HepG2 (cell line): Measurements from ENCODE around the gene NAALADL1. TPM values are rescaled to one million over a fixed set of nuclear protein-coding genes. Genes with fewer than 3 reads are reported as not detected.

Experiments
- ASH2L ChIP-seq: fragments of 300-600, 200-600 bp; sonication (generic); IDR thresholded peaks from 2 replicates; pipeline ENCODE4 v1.7.0; 2017; ENCODE audit warnings: low read depth, mild to moderate bottlenecking, moderate library complexity, mixed read lengths, low read length; ENCODE audit not compliant: insufficient read length
- CREB1 ChIP-seq, 2 experiments: fragments of 450-650 bp in 1 of 2; IDR thresholded peaks; 2 replicates each; pipeline ENCODE4 v1.6.1; 2016 to 2017; ENCODE audit warnings: control low read depth in 1 of 2, mild to moderate bottlenecking in 1 of 2, missing compliant biosample characterization in 1 of 2, missing genetic modification characterization in 1 of 2
- EP300 ChIP-seq, 3 experiments: sonication (generic) in 1 of 3; formaldehyde crosslinking in 1 of 3; IDR thresholded peaks; 2 replicates each; pipeline versions ENCODE4 v1.5.1 to v1.6.1; 2011 to 2020; ENCODE audit warnings: low read depth in 2 of 3, low read length in 2 of 3, borderline replicate concordance in 1 of 3, improper control_type of control experiment in 1 of 3, mild to moderate bottlenecking in 1 of 3, missing genetic modification reagents in 1 of 3, moderate library complexity in 1 of 3
- FOXP1 ChIP-seq, 2 experiments: fragments of 450-650 bp in 1 of 2; IDR thresholded peaks; 2 replicates each; pipeline ENCODE4 v1.6.1; 2017 to 2018; ENCODE audit warnings: antibody characterized with exemption in 1 of 2
- HNF4A ChIP-seq: sonication (generic); formaldehyde crosslinking; IDR thresholded peaks from 2 replicates; pipeline ENCODE4 v1.4.0; 2020; ENCODE audit warnings: missing genetic modification reagents
- MEIS1 ChIP-seq: sonication (generic); formaldehyde crosslinking; IDR thresholded peaks from 2 replicates; pipeline ENCODE4 v1.9.0; 2021; ENCODE audit warnings: mild to moderate bottlenecking, missing genetic modification reagents, moderate library complexity, borderline replicate concordance
- MTA1 ChIP-seq: sonication (generic); formaldehyde crosslinking; IDR thresholded peaks from 2 replicates; pipeline ENCODE4 v1.4.0; 2020; ENCODE audit warnings: missing genetic modification reagents, mild to moderate bottlenecking, borderline replicate concordance
- RARG ChIP-seq: sonication (generic); formaldehyde crosslinking; IDR thresholded peaks from 2 replicates; pipeline ENCODE4 v1.4.0; 2020; ENCODE audit warnings: low read depth, mild to moderate bottlenecking, missing genetic modification reagents
- REL ChIP-seq: sonication (generic); formaldehyde crosslinking; conservative IDR thresholded peaks from 2 replicates; pipeline ENCODE4 v1.8.0; 2022; ENCODE audit warnings: mild to moderate bottlenecking, missing genetic modification reagents, moderate library complexity
- SMARCE1 ChIP-seq: fragments of 450-650 bp; IDR thresholded peaks from 2 replicates; pipeline ENCODE4 v1.6.1; 2017; ENCODE audit warnings: borderline replicate concordance
- TOPORS ChIP-seq: sonication (generic); formaldehyde crosslinking; IDR thresholded peaks from 2 replicates; pipeline ENCODE4 v1.8.0; 2023; ENCODE audit warnings: mild to moderate bottlenecking, missing genetic modification reagents
- ZNF432 ChIP-seq: sonication (generic); formaldehyde crosslinking; IDR thresholded peaks from 2 replicates; pipeline ENCODE4 v1.5.0; 2020; ENCODE audit warnings: missing genetic modification reagents, mild to moderate bottlenecking, borderline replicate concordance
- ZSCAN29 ChIP-seq: sonication (generic); formaldehyde crosslinking; conservative IDR thresholded peaks from 2 replicates; pipeline ENCODE4 v1.4.0; 2020; ENCODE audit warnings: mild to moderate bottlenecking, missing genetic modification reagents
- polyA plus RNA-seq, 8 experiments: library from polyadenylated mRNA; depleted of rRNA in 3 of 8; stranded (reverse) in 7 of 8; unstranded in 1 of 8; fragments of >200 nt; fragmentation: Illumina TruSeq in 4 of 8; extraction: Trizol in 4 of 8; gene quantifications; 2 replicates each; pipeline versions ENCODE4 v1.2.1 to v1.2.3, GENCODE V29; 2011 to 2016; ENCODE audit warnings: low read depth in 4 of 8, missing spikeins in 1 of 8, mixed read lengths in 1 of 8; ENCODE audit not compliant: insufficient read depth in 1 of 8
- total RNA-seq, 5 experiments: library from RNA; depleted of rRNA; stranded (reverse); fragments of >200 nt; fragmentation: Illumina TruSeq; extraction: Trizol; gene quantifications; 2 replicates each; pipeline ENCODE4 v1.2.3, GENCODE V29; 2016; ENCODE audit warnings: low read depth in 1 of 5
- TF ChIP-seq, protein P1 (sequence below): sonication (generic); formaldehyde crosslinking; IDR thresholded peaks from 2 replicates; pipeline ENCODE4 v1.4.0; 2020; ENCODE audit warnings: missing genetic modification reagents, borderline replicate concordance
- TF ChIP-seq, protein P2 (sequence below): sonication (generic); formaldehyde crosslinking; IDR thresholded peaks from 2 replicates; pipeline ENCODE4 v1.4.0; 2020; ENCODE audit warnings: missing genetic modification reagents, mild to moderate bottlenecking, borderline replicate concordance
- TF ChIP-seq, protein P3 (sequence below): sonication (generic); formaldehyde crosslinking; IDR thresholded peaks from 2 replicates; pipeline ENCODE4 v1.8.1; 2022; ENCODE audit warnings: mild to moderate bottlenecking, missing genetic modification reagents

Gene NAALADL1
- total and polyA plus RNA-seq, 2 of the 13 experiments (the other 11 are each of a cell fraction or from before 2014, with no cell fraction given), result 9.3 to 33.9 TPM

DNA sequence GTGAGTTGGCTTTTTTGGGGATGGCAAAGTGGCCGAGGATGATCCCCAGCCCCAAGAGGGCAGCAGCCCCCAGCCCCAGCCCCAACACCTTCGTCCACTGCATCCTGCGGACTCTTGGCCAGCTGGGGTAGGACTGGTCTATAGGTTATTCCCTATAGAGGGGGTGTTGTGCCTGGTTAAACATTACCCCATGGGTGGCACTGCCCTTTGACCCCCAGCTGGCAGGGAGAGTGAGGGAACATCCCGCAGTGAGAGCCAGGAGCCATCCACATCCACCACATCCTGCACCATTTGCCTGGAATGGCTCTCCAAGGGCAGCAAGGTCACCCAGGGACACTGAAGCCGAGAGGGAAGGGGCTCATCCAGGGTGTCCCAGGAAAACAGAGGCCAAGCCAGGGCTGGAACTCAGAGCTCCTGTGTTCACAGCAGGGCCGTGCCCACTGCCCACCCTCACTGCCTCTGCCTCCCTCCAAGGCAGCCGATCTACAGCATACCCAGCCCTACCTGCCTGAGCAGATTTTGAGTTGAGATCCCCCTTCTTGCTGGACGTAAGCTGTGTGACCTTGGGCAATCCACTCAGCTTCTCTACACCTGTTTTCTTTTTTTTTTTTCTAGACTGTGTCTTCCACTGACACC is at the start of gene NAALADL1 (continued):
- TF ChIP-seq, protein P1, sequence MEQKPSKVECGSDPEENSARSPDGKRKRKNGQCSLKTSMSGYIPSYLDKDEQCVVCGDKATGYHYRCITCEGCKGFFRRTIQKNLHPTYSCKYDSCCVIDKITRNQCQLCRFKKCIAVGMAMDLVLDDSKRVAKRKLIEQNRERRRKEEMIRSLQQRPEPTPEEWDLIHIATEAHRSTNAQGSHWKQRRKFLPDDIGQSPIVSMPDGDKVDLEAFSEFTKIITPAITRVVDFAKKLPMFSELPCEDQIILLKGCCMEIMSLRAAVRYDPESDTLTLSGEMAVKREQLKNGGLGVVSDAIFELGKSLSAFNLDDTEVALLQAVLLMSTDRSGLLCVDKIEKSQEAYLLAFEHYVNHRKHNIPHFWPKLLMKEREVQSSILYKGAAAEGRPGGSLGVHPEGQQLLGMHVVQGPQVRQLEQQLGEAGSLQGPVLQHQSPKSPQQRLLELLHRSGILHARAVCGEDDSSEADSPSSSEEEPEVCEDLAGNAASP (CRISPR knock-in tag), result peak; percentile 96
- TF ChIP-seq CREB1 (IDR thresholded peaks at IDR 0.05) (no peak), CREB1 (CRISPR knock-in tag; IDR thresholded peaks at IDR 0.05) (0 out of 2 replicates have a peak, but pooled peaks have one; percentile 23), FOXP1 (IDR thresholded peaks at IDR 0.05) (no peak), FOXP1 (CRISPR knock-in tag; IDR thresholded peaks at IDR 0.05) (no peak), MTA1 (CRISPR knock-in tag) (peak; percentile 41; the same call in 1 of the 2 replicates), REL (CRISPR knock-in tag) (no peak), RARG (CRISPR knock-in tag) (no peak), HNF4A (CRISPR knock-in tag) (peak; percentile 81), ZSCAN29 (CRISPR knock-in tag) (0 out of 2 replicates have a peak, but pooled peaks have one; percentile 33), EP300 (IDR thresholded peaks at IDR 0.05; ENCODE audit: low read depth in 2 of 2, low read length in 2 of 2) (peak in 1 of 2 experiments; percentile 24; a peak in 1 of 4 replicates), EP300 (CRISPR knock-in tag; IDR thresholded peaks at IDR 0.05; ENCODE audit: borderline replicate concordance) (no peak; the same call in 1 of the 2 replicates), TOPORS (CRISPR knock-in tag) (no peak), ASH2L (no peak), MEIS1 (CRISPR knock-in tag) (peak; percentile 59; the same call in 1 of the 2 replicates), SMARCE1 (no peak), ZNF432 (CRISPR knock-in tag) (no peak)
- TF ChIP-seq, protein P2, sequence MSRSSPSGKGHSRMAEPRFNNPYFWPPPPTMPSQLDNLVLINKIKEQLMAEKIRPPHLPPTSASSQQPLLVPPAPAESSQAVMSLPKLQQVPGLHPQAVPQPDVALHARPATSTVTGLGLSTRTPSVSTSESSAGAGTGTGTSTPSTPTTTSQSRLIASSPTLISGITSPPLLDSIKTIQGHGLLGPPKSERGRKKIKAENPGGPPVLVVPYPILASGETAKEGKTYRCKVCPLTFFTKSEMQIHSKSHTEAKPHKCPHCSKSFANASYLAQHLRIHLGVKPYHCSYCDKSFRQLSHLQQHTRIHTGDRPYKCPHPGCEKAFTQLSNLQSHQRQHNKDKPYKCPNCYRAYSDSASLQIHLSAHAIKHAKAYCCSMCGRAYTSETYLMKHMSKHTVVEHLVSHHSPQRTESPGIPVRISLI (CRISPR knock-in tag), result peak; percentile 44; the same call in 1 of the 2 replicates
- TF ChIP-seq, protein P3, sequence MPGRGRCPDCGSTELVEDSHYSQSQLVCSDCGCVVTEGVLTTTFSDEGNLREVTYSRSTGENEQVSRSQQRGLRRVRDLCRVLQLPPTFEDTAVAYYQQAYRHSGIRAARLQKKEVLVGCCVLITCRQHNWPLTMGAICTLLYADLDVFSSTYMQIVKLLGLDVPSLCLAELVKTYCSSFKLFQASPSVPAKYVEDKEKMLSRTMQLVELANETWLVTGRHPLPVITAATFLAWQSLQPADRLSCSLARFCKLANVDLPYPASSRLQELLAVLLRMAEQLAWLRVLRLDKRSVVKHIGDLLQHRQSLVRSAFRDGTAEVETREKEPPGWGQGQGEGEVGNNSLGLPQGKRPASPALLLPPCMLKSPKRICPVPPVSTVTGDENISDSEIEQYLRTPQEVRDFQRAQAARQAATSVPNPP (CRISPR knock-in tag), result no peak
